Measurements from ENCODE around the gene ENTPD2.

Gene ENTPD2

GRCh38 chr9:137064880-137065164 is 11.0 kb upstream of the ENTPD2 start:
- TF ChIP-seq ZBTB7A (IDR thresholded peaks at IDR 0.05; ENCODE audit: low read depth) (no peak), EGR1 (IDR thresholded peaks at IDR 0.05) (no peak), CEBPB (IDR thresholded peaks at IDR 0.05) (no peak), RAD21 (IDR thresholded peaks at IDR 0.05; ENCODE audit: low read depth) (no peak), NFIC (IDR thresholded peaks at IDR 0.05) (no peak), TCF12 (IDR thresholded peaks at IDR 0.05; ENCODE audit: low read depth) (no peak), EP300 (IDR thresholded peaks at IDR 0.05; ENCODE audit: borderline replicate concordance) (no peak)
- TF ChIP-seq, protein P1, sequence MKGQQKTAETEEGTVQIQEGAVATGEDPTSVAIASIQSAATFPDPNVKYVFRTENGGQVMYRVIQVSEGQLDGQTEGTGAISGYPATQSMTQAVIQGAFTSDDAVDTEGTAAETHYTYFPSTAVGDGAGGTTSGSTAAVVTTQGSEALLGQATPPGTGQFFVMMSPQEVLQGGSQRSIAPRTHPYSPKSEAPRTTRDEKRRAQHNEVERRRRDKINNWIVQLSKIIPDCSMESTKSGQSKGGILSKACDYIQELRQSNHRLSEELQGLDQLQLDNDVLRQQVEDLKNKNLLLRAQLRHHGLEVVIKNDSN (IDR thresholded peaks at IDR 0.05): no peak

- TF ChIP-seq, protein P2, sequence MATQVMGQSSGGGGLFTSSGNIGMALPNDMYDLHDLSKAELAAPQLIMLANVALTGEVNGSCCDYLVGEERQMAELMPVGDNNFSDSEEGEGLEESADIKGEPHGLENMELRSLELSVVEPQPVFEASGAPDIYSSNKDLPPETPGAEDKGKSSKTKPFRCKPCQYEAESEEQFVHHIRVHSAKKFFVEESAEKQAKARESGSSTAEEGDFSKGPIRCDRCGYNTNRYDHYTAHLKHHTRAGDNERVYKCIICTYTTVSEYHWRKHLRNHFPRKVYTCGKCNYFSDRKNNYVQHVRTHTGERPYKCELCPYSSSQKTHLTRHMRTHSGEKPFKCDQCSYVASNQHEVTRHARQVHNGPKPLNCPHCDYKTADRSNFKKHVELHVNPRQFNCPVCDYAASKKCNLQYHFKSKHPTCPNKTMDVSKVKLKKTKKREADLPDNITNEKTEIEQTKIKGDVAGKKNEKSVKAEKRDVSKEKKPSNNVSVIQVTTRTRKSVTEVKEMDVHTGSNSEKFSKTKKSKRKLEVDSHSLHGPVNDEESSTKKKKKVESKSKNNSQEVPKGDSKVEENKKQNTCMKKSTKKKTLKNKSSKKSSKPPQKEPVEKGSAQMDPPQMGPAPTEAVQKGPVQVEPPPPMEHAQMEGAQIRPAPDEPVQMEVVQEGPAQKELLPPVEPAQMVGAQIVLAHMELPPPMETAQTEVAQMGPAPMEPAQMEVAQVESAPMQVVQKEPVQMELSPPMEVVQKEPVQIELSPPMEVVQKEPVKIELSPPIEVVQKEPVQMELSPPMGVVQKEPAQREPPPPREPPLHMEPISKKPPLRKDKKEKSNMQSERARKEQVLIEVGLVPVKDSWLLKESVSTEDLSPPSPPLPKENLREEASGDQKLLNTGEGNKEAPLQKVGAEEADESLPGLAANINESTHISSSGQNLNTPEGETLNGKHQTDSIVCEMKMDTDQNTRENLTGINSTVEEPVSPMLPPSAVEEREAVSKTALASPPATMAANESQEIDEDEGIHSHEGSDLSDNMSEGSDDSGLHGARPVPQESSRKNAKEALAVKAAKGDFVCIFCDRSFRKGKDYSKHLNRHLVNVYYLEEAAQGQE (IDR thresholded peaks at IDR 0.05; ENCODE audit: low read depth): peak; percentile 43; the same call in 1 of the 2 replicates
- TF ChIP-seq ZBTB7A (IDR thresholded peaks at IDR 0.05; ENCODE audit: low read depth): no peak
- TF ChIP-seq, protein P1 (IDR thresholded peaks at IDR 0.05): no peak
- TF ChIP-seq YY1 (IDR thresholded peaks at IDR 0.05; ENCODE audit: low read depth): no peak
- peak; percentile 73 for TF ChIP-seq RAD21 (IDR thresholded peaks at IDR 0.05; ENCODE audit: low read depth)
- TF ChIP-seq, protein P3, sequence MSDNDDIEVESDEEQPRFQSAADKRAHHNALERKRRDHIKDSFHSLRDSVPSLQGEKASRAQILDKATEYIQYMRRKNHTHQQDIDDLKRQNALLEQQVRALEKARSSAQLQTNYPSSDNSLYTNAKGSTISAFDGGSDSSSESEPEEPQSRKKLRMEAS (IDR thresholded peaks at IDR 0.05): peak; percentile 69
- no peak for TF ChIP-seq TEAD4 (IDR thresholded peaks at IDR 0.05)
Observed at GRCh38 chr9:137064027-137064879, 10.4 kb upstream of the ENTPD2 start.

DNA sequence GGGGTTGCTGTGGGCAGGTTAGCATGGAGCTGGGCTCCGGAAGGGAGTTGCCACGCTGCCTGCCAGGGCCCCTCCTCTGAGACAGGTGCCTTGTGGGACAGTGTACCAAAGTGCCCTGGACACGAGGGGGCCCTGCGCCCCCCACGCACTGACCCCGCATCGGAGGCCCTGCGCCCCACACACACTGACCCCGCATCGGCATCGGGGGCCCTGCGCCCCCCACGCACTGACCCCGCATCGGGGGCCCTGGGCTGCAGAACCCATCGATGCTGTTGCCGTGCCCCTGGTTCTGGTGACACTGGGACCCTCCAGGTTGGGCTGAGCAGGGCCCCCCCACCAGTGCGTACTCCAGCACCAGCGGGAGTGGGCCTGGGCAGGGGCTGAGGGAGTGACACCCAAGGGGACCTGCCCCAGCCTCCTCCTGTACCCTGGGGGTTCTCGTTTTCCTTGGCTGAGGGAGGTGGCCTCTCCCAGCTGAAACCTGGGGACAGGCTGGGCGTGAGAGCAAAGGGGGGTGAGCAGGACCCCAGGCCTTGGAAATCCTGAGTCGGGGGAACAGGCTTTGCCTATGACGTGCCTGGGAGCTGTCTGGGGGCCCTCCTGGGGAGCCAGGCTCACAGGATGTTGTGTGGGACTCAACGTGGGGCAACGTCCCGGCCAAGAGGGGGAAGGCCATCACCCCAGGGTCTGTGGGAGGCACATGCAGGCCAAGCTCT is 9.6 kb upstream of the ENTPD2 start:
- no peak for TF ChIP-seq RAD21 (IDR thresholded peaks at IDR 0.05; ENCODE audit: low read depth)
- no peak for TF ChIP-seq ZBTB7A (IDR thresholded peaks at IDR 0.05; ENCODE audit: low read depth)
- no peak for TF ChIP-seq CEBPB (IDR thresholded peaks at IDR 0.05)
- no peak for TF ChIP-seq EGR1 (IDR thresholded peaks at IDR 0.05)
- no peak for TF ChIP-seq TAF1 (IDR thresholded peaks at IDR 0.05; ENCODE audit: low read depth)
- no peak for TF ChIP-seq EP300 (IDR thresholded peaks at IDR 0.05; ENCODE audit: borderline replicate concordance)
- TF ChIP-seq, protein P1 (IDR thresholded peaks at IDR 0.05): no peak
- TF ChIP-seq NFIC (IDR thresholded peaks at IDR 0.05): no peak
- no peak for TF ChIP-seq TCF12 (IDR thresholded peaks at IDR 0.05; ENCODE audit: low read depth)
- TF ChIP-seq YY1 (IDR thresholded peaks at IDR 0.05; ENCODE audit: low read depth): no peak
- TF ChIP-seq TEAD4 (IDR thresholded peaks at IDR 0.05): no peak
- no peak for TF ChIP-seq CREB1 (IDR thresholded peaks at IDR 0.05; ENCODE audit: low read depth)

DNA sequence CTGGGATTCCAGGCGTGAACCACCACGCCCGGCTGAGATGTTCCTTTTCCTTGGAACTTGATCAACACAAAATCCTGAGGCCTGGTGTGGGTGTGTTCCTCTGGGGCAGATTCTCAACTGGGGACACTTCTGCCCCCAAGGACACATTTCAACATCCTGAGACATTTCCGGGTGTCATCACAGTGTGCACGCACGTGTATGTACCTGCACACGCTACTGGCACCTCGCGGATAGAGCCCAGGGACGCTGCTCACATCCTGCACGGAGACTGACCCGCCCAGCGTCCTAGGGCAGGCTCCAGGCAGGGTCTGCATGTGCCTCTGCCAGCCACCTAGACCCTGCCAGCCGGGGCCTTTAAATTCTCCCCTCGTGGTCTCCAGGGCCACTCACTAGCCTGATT is 8.5 kb upstream of the ENTPD2 start:
- TF ChIP-seq RAD21 (IDR thresholded peaks at IDR 0.05; ENCODE audit: low read depth) (no peak), FOXM1 (IDR thresholded peaks at IDR 0.05; ENCODE audit: borderline replicate concordance, low read depth) (no peak), TAF1 (IDR thresholded peaks at IDR 0.05; ENCODE audit: low read depth) (no peak), EGR1 (IDR thresholded peaks at IDR 0.05) (no peak), CEBPB (IDR thresholded peaks at IDR 0.05) (no peak), ZBTB7A (IDR thresholded peaks at IDR 0.05; ENCODE audit: low read depth) (no peak), CREB1 (IDR thresholded peaks at IDR 0.05; ENCODE audit: low read depth) (no peak), YY1 (IDR thresholded peaks at IDR 0.05; ENCODE audit: low read depth) (no peak), EP300 (IDR thresholded peaks at IDR 0.05; ENCODE audit: borderline replicate concordance) (no peak), NFIC (IDR thresholded peaks at IDR 0.05) (no peak), TEAD4 (IDR thresholded peaks at IDR 0.05) (no peak), TCF12 (IDR thresholded peaks at IDR 0.05; ENCODE audit: low read depth) (no peak)
- TF ChIP-seq, protein P3 (IDR thresholded peaks at IDR 0.05): no peak
- TF ChIP-seq, protein P2 (IDR thresholded peaks at IDR 0.05; ENCODE audit: low read depth): no peak
- TF ChIP-seq, protein P1 (IDR thresholded peaks at IDR 0.05): no peak
